ENCODE data around the gene RAB5A.
"Not testable (repeated sequence)": the region's sequence is repeated elsewhere in the genome, so short reads cannot be mapped to it uniquely, and the experiment has no call there.

RAB5A gene

GRCh38 chr3:19937459-19938294 lies 9.2 kb upstream of the RAB5A start:
- Mint-ChIP-seq H3K4me3 (peak overlapping the region; percentile 14), H3K27ac (peak overlapping the region; percentile 57)

GRCh38 chr3:19938295-19938627 lies 8.6 kb upstream of the RAB5A start:
- H3K4me3 Mint-ChIP-seq, result no peak overlapping the region
- H3K36me3 Mint-ChIP-seq (ENCODE audit: low read depth), result no peaks in the 10 kb centered on the region
- peaks cover 30% of the 10 kb centered on the region for H3K4me1 Mint-ChIP-seq (ENCODE audit: low read depth)
- H3K27me3 Mint-ChIP-seq, result peaks cover 4% of the 10 kb centered on the region
- no peak overlapping the region for H3K27ac Mint-ChIP-seq
- no peaks in the 10 kb centered on the region for H3K9me3 Mint-ChIP-seq

More at GRCh38 chr3:19937459-19938294, 9.2 kb upstream of the RAB5A start:
- peaks cover 32% of the 10 kb centered on the region for H3K4me1 Mint-ChIP-seq (ENCODE audit: low read depth)
- peaks cover 7% of the 10 kb centered on the region for H3K27me3 Mint-ChIP-seq
- no peaks in the 10 kb centered on the region for H3K36me3 Mint-ChIP-seq (ENCODE audit: low read depth)
- no peaks in the 10 kb centered on the region for H3K9me3 Mint-ChIP-seq

GRCh38 chr3:19940643-19941042 lies 6.3 kb upstream of the RAB5A start:
- no peak overlapping the region for H3K27ac Mint-ChIP-seq

GRCh38 chr3:19945534-19945933 lies 1.4 kb upstream of the RAB5A start:
- no peaks in the 10 kb centered on the region for H3K9me3 Mint-ChIP-seq
- H3K4me1 Mint-ChIP-seq (ENCODE audit: low read depth), result peaks cover 50% of the 10 kb centered on the region
- H3K27ac Mint-ChIP-seq, result peak overlapping the region; percentile 98
- peaks cover 4% of the 10 kb centered on the region for H3K36me3 Mint-ChIP-seq (ENCODE audit: low read depth)
- H3K4me3 Mint-ChIP-seq, result peak overlapping the region; percentile 63
- H3K27me3 Mint-ChIP-seq, result no peaks in the 10 kb centered on the region

More at GRCh38 chr3:19940643-19941042, 6.3 kb upstream of the RAB5A start:
- Mint-ChIP-seq H3K9me3 (no peaks in the 10 kb centered on the region), H3K36me3 (ENCODE audit: low read depth) (no peaks in the 10 kb centered on the region), H3K4me1 (ENCODE audit: low read depth) (peaks cover 30% of the 10 kb centered on the region), H3K27me3 (no peaks in the 10 kb centered on the region), H3K4me3 (no peak overlapping the region)

GRCh38 chr3:19945969-19946831 lies 697 bp upstream of the RAB5A start:
- Mint-ChIP-seq H3K4me3 (peak overlapping the region; percentile 98), H3K9me3 (no peaks in the 10 kb centered on the region), H3K4me1 (ENCODE audit: low read depth) (peaks cover 56% of the 10 kb centered on the region), H3K27me3 (no peaks in the 10 kb centered on the region), H3K36me3 (ENCODE audit: low read depth) (peaks cover 9% of the 10 kb centered on the region), H3K27ac (peak overlapping the region; percentile 98)

GRCh38 chr3:19947549-19948225 lies 790 bp downstream of the RAB5A start:
- Mint-ChIP-seq H3K9me3 (no peaks in the 10 kb centered on the region), H3K4me3 (peak overlapping the region; percentile 98), H3K4me1 (ENCODE audit: low read depth) (peaks cover 68% of the 10 kb centered on the region), H3K27me3 (no peaks in the 10 kb centered on the region), H3K36me3 (ENCODE audit: low read depth) (peaks cover 15% of the 10 kb centered on the region), H3K27ac (peak overlapping the region; percentile 98)

GRCh38 chr3:19948226-19948591 lies 1.3 kb downstream of the RAB5A start:
- Mint-ChIP-seq H3K4me1 (ENCODE audit: low read depth) (peaks cover 68% of the 10 kb centered on the region), H3K4me3 (peak overlapping the region; percentile 98), H3K27me3 (no peaks in the 10 kb centered on the region), H3K9me3 (no peaks in the 10 kb centered on the region), H3K27ac (peak overlapping the region; percentile 98), H3K36me3 (ENCODE audit: low read depth) (peaks cover 15% of the 10 kb centered on the region)

- H3K27ac Mint-ChIP-seq, result no peak overlapping the region
- H3K4me1 Mint-ChIP-seq (ENCODE audit: low read depth), result peaks cover 71% of the 10 kb centered on the region
- no peaks in the 10 kb centered on the region for H3K9me3 Mint-ChIP-seq
- no peaks in the 10 kb centered on the region for H3K27me3 Mint-ChIP-seq
- peaks cover 32% of the 10 kb centered on the region for H3K36me3 Mint-ChIP-seq (ENCODE audit: low read depth)
- H3K4me3 Mint-ChIP-seq, result no peak overlapping the region
Measured at GRCh38 chr3:19950316-19950715, 3.4 kb downstream of the RAB5A start.

- Mint-ChIP-seq H3K36me3 (ENCODE audit: low read depth) (peaks cover 48% of the 10 kb centered on the region), H3K4me1 (ENCODE audit: low read depth) (peaks cover 60% of the 10 kb centered on the region), H3K9me3 (no peaks in the 10 kb centered on the region), H3K27ac (no peak overlapping the region), H3K27me3 (no peaks in the 10 kb centered on the region), H3K4me3 (no peak overlapping the region)
Measured at GRCh38 chr3:19954676-19955075, 7.8 kb downstream of the RAB5A start.

- H3K4me3 Mint-ChIP-seq, H3K27ac Mint-ChIP-seq, H3K27me3 Mint-ChIP-seq, H3K9me3 Mint-ChIP-seq: not testable (repeated sequence)
- peaks cover 56% of the 10 kb centered on the region for H3K4me1 Mint-ChIP-seq (ENCODE audit: low read depth)
- peaks cover 46% of the 10 kb centered on the region for H3K36me3 Mint-ChIP-seq (ENCODE audit: low read depth)
Measured at GRCh38 chr3:19957354-19957753, 10.5 kb downstream of the RAB5A start.

GRCh38 chr3:19959505-19959904 lies 12.6 kb downstream of the RAB5A start:
- no peak overlapping the region for H3K27ac Mint-ChIP-seq
- H3K4me3 Mint-ChIP-seq, result no peak overlapping the region
- no peaks in the 10 kb centered on the region for H3K27me3 Mint-ChIP-seq
- no peaks in the 10 kb centered on the region for H3K9me3 Mint-ChIP-seq
- peaks cover 36% of the 10 kb centered on the region for H3K36me3 Mint-ChIP-seq (ENCODE audit: low read depth)
- peaks cover 51% of the 10 kb centered on the region for H3K4me1 Mint-ChIP-seq (ENCODE audit: low read depth)

- H3K4me3 Mint-ChIP-seq, result no peak overlapping the region
- H3K27me3 Mint-ChIP-seq, result no peaks in the 10 kb centered on the region
- H3K36me3 Mint-ChIP-seq (ENCODE audit: low read depth), result peaks cover 31% of the 10 kb centered on the region
- H3K27ac Mint-ChIP-seq, result no peak overlapping the region
- peaks cover 45% of the 10 kb centered on the region for H3K4me1 Mint-ChIP-seq (ENCODE audit: low read depth)
- no peaks in the 10 kb centered on the region for H3K9me3 Mint-ChIP-seq
Measured at GRCh38 chr3:19960696-19961095, 13.8 kb downstream of the RAB5A start.

- H3K36me3 Mint-ChIP-seq (ENCODE audit: low read depth), result peaks cover 36% of the 10 kb centered on the region
- peaks cover 54% of the 10 kb centered on the region for H3K4me1 Mint-ChIP-seq (ENCODE audit: low read depth)
- no peak overlapping the region for H3K4me3 Mint-ChIP-seq
- no peaks in the 10 kb centered on the region for H3K9me3 Mint-ChIP-seq
- H3K27me3 Mint-ChIP-seq, result no peaks in the 10 kb centered on the region
- no peak overlapping the region for H3K27ac Mint-ChIP-seq
Measured at GRCh38 chr3:19961960-19962359, 15.1 kb downstream of the RAB5A start.

- Mint-ChIP-seq H3K27ac (no peak overlapping the region), H3K27me3 (no peaks in the 10 kb centered on the region), H3K9me3 (no peaks in the 10 kb centered on the region), H3K4me3 (no peak overlapping the region), H3K36me3 (ENCODE audit: low read depth) (peaks cover 28% of the 10 kb centered on the region), H3K4me1 (ENCODE audit: low read depth) (peaks cover 38% of the 10 kb centered on the region)
Measured at GRCh38 chr3:19967208-19967607, 20.3 kb downstream of the RAB5A start.

GRCh38 chr3:19967812-19968211 lies 20.9 kb downstream of the RAB5A start:
- H3K36me3 Mint-ChIP-seq (ENCODE audit: low read depth), result peaks cover 28% of the 10 kb centered on the region
- H3K27me3 Mint-ChIP-seq, result no peaks in the 10 kb centered on the region
- H3K9me3 Mint-ChIP-seq, result no peaks in the 10 kb centered on the region
- H3K4me1 Mint-ChIP-seq (ENCODE audit: low read depth), result peaks cover 34% of the 10 kb centered on the region
- H3K27ac Mint-ChIP-seq, result no peak overlapping the region
- H3K4me3 Mint-ChIP-seq, result no peak overlapping the region

All from stimulated activated naive CD8-positive, alpha-beta T cell treated with anti-CD3 and anti-CD28 coated beads, Interleukin-15, Interleukin-2, amounts not matched to agents 100 ng/mL and 50 ng/mL, for 24 hours (primary cell).